HepG2 (cell line): Measurements from ENCODE around the gene ITGAE. TPM values are rescaled to one million over a fixed set of nuclear protein-coding genes. Genes with fewer than 3 reads are reported as not detected.

Experiments
- CHD2 ChIP-seq: IDR thresholded peaks from 2 replicates; pipeline ENCODE4 v1.6.1; 2011; ENCODE audit warnings: low read depth, low read length, improper control_type of control experiment
- HCFC1 ChIP-seq: fragments of 150-350 bp; IDR thresholded peaks from 2 replicates; pipeline ENCODE4 v1.6.1; 2014; ENCODE audit warnings: low read depth, low read length
- HOXA7 ChIP-seq: sonication (generic); formaldehyde crosslinking; IDR thresholded peaks from 2 replicates; pipeline ENCODE4 v1.8.1; 2022; ENCODE audit warnings: mild to moderate bottlenecking, missing genetic modification reagents, moderate library complexity
- MXD1 ChIP-seq: sonication (generic); formaldehyde crosslinking; IDR thresholded peaks from 2 replicates; pipeline ENCODE4 v1.4.0; 2020; ENCODE audit warnings: mild to moderate bottlenecking, missing genetic modification reagents
- NFKB2 ChIP-seq: sonication (generic); formaldehyde crosslinking; IDR thresholded peaks from 2 replicates; pipeline ENCODE4 v1.4.0; 2020; ENCODE audit warnings: missing genetic modification reagents, borderline replicate concordance
- PAF1 ChIP-seq: IDR thresholded peaks from 2 replicates; pipeline ENCODE4 v1.6.1; 2016; ENCODE audit warnings: missing genetic modification reagents, missing compliant biosample characterization
- POLR2AphosphoS2 ChIP-seq: IDR thresholded peaks from 2 replicates; pipeline ENCODE4 v1.6.1; 2011; ENCODE audit warnings: low read depth, low read length, improper control_type of control experiment
- PREB ChIP-seq: sonication (generic); formaldehyde crosslinking; IDR thresholded peaks from 2 replicates; pipeline ENCODE4 v1.4.0; 2020; ENCODE audit warnings: missing genetic modification reagents
- SAP130 ChIP-seq: IDR thresholded peaks from 2 replicates; pipeline ENCODE4 v1.6.1; 2016; ENCODE audit warnings: low read depth
- SNAPC5 ChIP-seq: sonication (generic); formaldehyde crosslinking; IDR thresholded peaks from 2 replicates; pipeline ENCODE4 v1.8.1; 2023; ENCODE audit warnings: mild to moderate bottlenecking, missing genetic modification reagents, borderline replicate concordance
- SSRP1 ChIP-seq: IDR thresholded peaks from 2 replicates; pipeline ENCODE4 v1.6.1; 2016; ENCODE audit warnings: control low read depth
- STAT6 ChIP-seq: sonication (generic); formaldehyde crosslinking; IDR thresholded peaks from 2 replicates; pipeline ENCODE4 v1.4.0; 2020; ENCODE audit warnings: missing genetic modification reagents, mild to moderate bottlenecking, borderline replicate concordance
- ZBED4 ChIP-seq: sonication (generic); formaldehyde crosslinking; IDR thresholded peaks from 2 replicates; pipeline ENCODE4 v1.4.0; 2020; ENCODE audit warnings: missing genetic modification reagents, borderline replicate concordance
- ZBTB43 ChIP-seq: sonication (generic); formaldehyde crosslinking; conservative IDR thresholded peaks from 2 replicates; pipeline ENCODE4 v1.4.0; 2020; ENCODE audit warnings: missing genetic modification reagents
- ZC3H4 ChIP-seq: sonication (generic); formaldehyde crosslinking; IDR thresholded peaks from 2 replicates; pipeline ENCODE4 v1.4.0; 2020; ENCODE audit warnings: missing genetic modification reagents, borderline replicate concordance
- ZMYM3 ChIP-seq: sonication (generic); formaldehyde crosslinking; IDR thresholded peaks from 2 replicates; pipeline ENCODE4 v1.5.1; 2020; ENCODE audit warnings: mild to moderate bottlenecking, missing genetic modification reagents
- ZNF160 ChIP-seq: sonication (generic); formaldehyde crosslinking; IDR thresholded peaks from 2 replicates; pipeline ENCODE4 v1.8.0; 2022; ENCODE audit warnings: mild to moderate bottlenecking, inconsistent platforms, missing genetic modification reagents
- ZNF629 ChIP-seq: sonication (generic); formaldehyde crosslinking; conservative IDR thresholded peaks from 2 replicates; pipeline ENCODE4 v1.5.0; 2020; ENCODE audit warnings: missing genetic modification reagents
- ZSCAN29 ChIP-seq: sonication (generic); formaldehyde crosslinking; conservative IDR thresholded peaks from 2 replicates; pipeline ENCODE4 v1.4.0; 2020; ENCODE audit warnings: mild to moderate bottlenecking, missing genetic modification reagents
- polyA plus RNA-seq, 8 experiments: library from polyadenylated mRNA; depleted of rRNA in 3 of 8; stranded (reverse) in 7 of 8; unstranded in 1 of 8; fragments of >200 nt; fragmentation: Illumina TruSeq in 4 of 8; extraction: Trizol in 4 of 8; gene quantifications; 2 replicates each; pipeline versions ENCODE4 v1.2.1 to v1.2.3, GENCODE V29; 2011 to 2016; ENCODE audit warnings: low read depth in 4 of 8, missing spikeins in 1 of 8, mixed read lengths in 1 of 8; ENCODE audit not compliant: insufficient read depth in 1 of 8
- total RNA-seq, 5 experiments: library from RNA; depleted of rRNA; stranded (reverse); fragments of >200 nt; fragmentation: Illumina TruSeq; extraction: Trizol; gene quantifications; 2 replicates each; pipeline ENCODE4 v1.2.3, GENCODE V29; 2016; ENCODE audit warnings: low read depth in 1 of 5

The ITGAE gene
- total and polyA plus RNA-seq, 2 of the 13 experiments (the other 11 are each of a cell fraction or from before 2014, with no cell fraction given) = 42.3 to 49.0 TPM

GRCh38 chr17:3802461-3803307 is 1.7 kb upstream of the ITGAE start (continued):
- TF ChIP-seq ZBED4 (CRISPR knock-in tag) = no peak
- no peak; the same call in 1 of the 2 replicates for TF ChIP-seq STAT6
- peak; percentile 81 for TF ChIP-seq ZMYM3 (CRISPR knock-in tag)
- TF ChIP-seq ZC3H4 = peak; percentile 89
- TF ChIP-seq CHD2 = peak; percentile 7; the same call in 1 of the 2 replicates
- TF ChIP-seq PREB (CRISPR knock-in tag) = no peak
- TF ChIP-seq HCFC1 = no peak
- TF ChIP-seq SNAPC5 (CRISPR knock-in tag) = 0 out of 2 replicates have a peak, but pooled peaks have one; percentile 39
- TF ChIP-seq SSRP1 (CRISPR knock-in tag) = peak; percentile 81
- TF ChIP-seq PAF1 (CRISPR knock-in tag) = no peak
- TF ChIP-seq ZNF629 (CRISPR knock-in tag) = peak; percentile 49; the same call in 1 of the 2 replicates
- no peak for TF ChIP-seq ZNF160 (CRISPR knock-in tag)
- no peak; the same call in 1 of the 2 replicates for TF ChIP-seq POLR2AphosphoS2
- TF ChIP-seq ZSCAN29 (CRISPR knock-in tag) = no peak; the same call in 1 of the 2 replicates
- TF ChIP-seq NFKB2 (CRISPR knock-in tag) = peak; percentile 84; the same call in 1 of the 2 replicates
- no peak for TF ChIP-seq HOXA7
- TF ChIP-seq MXD1 = no peak; the same call in 1 of the 2 replicates
- TF ChIP-seq SAP130 (CRISPR knock-in tag) = peak; percentile 91
- TF ChIP-seq ZBTB43 (CRISPR knock-in tag) = peak; percentile 84; the same call in 1 of the 2 replicates
